ENCODE results near the gene NAALADL2.

Gene NAALADL2

DNA sequence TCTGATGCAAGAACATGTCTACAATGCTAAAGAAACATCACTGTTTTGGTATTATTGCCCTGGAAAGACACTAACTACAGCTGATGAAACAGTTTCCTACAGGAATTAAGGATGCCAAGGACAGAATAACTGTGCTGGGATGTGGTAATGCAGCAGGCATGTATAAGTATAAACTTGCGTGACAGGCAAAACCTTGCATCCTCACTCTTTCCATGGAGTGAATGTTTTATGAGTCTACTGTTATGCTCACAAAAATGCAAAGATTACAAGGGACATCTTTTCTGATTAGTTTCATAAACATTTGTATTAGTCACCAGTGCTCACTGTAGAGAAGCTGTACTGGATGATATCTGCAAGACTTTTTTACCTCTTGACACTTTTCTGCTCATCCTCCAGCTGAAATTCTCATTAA is 143.6 kb downstream of the NAALADL2 start:
- H3K4me3 ChIP-seq (ENCODE audit: low read depth, low read length), result no peak overlapping the region
- TF ChIP-seq, protein P1, sequence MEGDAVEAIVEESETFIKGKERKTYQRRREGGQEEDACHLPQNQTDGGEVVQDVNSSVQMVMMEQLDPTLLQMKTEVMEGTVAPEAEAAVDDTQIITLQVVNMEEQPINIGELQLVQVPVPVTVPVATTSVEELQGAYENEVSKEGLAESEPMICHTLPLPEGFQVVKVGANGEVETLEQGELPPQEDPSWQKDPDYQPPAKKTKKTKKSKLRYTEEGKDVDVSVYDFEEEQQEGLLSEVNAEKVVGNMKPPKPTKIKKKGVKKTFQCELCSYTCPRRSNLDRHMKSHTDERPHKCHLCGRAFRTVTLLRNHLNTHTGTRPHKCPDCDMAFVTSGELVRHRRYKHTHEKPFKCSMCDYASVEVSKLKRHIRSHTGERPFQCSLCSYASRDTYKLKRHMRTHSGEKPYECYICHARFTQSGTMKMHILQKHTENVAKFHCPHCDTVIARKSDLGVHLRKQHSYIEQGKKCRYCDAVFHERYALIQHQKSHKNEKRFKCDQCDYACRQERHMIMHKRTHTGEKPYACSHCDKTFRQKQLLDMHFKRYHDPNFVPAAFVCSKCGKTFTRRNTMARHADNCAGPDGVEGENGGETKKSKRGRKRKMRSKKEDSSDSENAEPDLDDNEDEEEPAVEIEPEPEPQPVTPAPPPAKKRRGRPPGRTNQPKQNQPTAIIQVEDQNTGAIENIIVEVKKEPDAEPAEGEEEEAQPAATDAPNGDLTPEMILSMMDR (IDR thresholded peaks at IDR 0.05; ENCODE audit: low read depth, low read length), result no peak
- H3K9me3 ChIP-seq, result no peaks in the 10 kb centered on the region; the same call in 1 of the 2 replicates
- DNase-seq, result no peak
- no peaks in the 10 kb centered on the region for H3K4me1 ChIP-seq
- H3K36me3 ChIP-seq, result no peaks in the 10 kb centered on the region
- no peaks in the 10 kb centered on the region for H3K27me3 ChIP-seq

DNA sequence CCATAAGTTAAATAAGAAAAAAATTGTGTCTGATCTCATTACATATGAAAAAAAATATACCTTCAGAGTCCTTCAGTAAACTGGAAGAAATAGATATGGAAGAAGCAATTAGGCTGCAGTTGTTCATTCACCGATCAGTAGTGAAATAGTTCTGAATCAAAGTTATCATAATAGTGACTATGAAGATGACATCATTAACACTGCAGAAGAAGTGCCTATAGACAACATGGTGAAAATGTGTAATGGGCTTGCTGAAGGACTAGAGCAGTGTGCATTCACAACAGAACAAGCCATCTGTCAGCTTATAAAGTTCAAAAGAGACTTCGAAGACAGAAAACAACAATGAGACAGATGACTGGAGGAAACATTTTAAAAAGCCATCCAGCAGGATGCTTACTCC is 144.5 kb downstream of the NAALADL2 start:
- DNase-seq, result no peak
- Histone ChIP-seq H3K4me3 (ENCODE audit: low read depth, low read length) (no peak overlapping the region), H3K4me1 (no peaks in the 10 kb centered on the region), H3K36me3 (no peaks in the 10 kb centered on the region), H3K9me3 (no peaks in the 10 kb centered on the region; the same call in 1 of the 2 replicates), H3K27me3 (no peaks in the 10 kb centered on the region)
- TF ChIP-seq, protein P1 (IDR thresholded peaks at IDR 0.05; ENCODE audit: low read depth, low read length), result no peak

GRCh38 chr3:175005193-175005592 is 146.1 kb downstream of the NAALADL2 start:
- Histone ChIP-seq H3K4me3 (ENCODE audit: low read depth, low read length) (no peak overlapping the region), H3K27me3 (no peaks in the 10 kb centered on the region), H3K9me3 (no peaks in the 10 kb centered on the region; the same call in 1 of the 2 replicates), H3K36me3 (no peaks in the 10 kb centered on the region), H3K4me1 (no peaks in the 10 kb centered on the region)
- TF ChIP-seq, protein P1 (IDR thresholded peaks at IDR 0.05; ENCODE audit: low read depth, low read length), result no peak
- no peak for DNase-seq

DNA sequence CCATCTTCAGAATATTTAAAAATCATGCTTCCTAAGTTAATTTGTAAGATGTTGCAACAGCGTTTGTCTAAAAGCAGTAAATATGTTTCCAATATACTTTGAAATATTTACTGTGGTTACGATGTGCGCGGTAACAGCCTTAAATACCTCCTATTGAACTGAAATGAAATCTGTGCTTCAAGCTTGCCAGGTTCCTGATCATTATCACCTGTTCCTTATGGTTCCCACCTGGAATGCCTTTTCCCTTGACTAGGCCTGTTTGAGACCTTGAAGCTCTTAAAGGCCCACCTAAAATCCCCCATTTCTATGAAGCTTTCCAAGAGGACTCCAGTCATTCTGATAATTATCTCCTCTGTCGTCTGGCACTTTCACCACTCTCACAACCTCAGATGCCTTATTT is 146.7 kb downstream of the NAALADL2 start:
- H3K4me3 ChIP-seq (ENCODE audit: low read depth, low read length), result no peak overlapping the region
- TF ChIP-seq, protein P1 (IDR thresholded peaks at IDR 0.05; ENCODE audit: low read depth, low read length), result no peak
- no peaks in the 10 kb centered on the region for H3K4me1 ChIP-seq
- DNase-seq, result no peak
- no peaks in the 10 kb centered on the region for H3K27me3 ChIP-seq
- H3K36me3 ChIP-seq, result no peaks in the 10 kb centered on the region
- H3K9me3 ChIP-seq, result no peaks in the 10 kb centered on the region; the same call in 1 of the 2 replicates

GRCh38 chr3:175007306-175007705 is 148.2 kb downstream of the NAALADL2 start:
- Histone ChIP-seq H3K4me3 (ENCODE audit: low read depth, low read length) (no peak overlapping the region), H3K36me3 (no peaks in the 10 kb centered on the region), H3K27me3 (no peaks in the 10 kb centered on the region), H3K9me3 (no peaks in the 10 kb centered on the region; the same call in 1 of the 2 replicates), H3K4me1 (no peaks in the 10 kb centered on the region)
- no peak for DNase-seq
- TF ChIP-seq, protein P1 (IDR thresholded peaks at IDR 0.05; ENCODE audit: low read depth, low read length), result no peak

GRCh38 chr3:175009295-175009694 is 150.2 kb downstream of the NAALADL2 start:
- no peaks in the 10 kb centered on the region for H3K4me1 ChIP-seq
- no peaks in the 10 kb centered on the region for H3K36me3 ChIP-seq
- H3K9me3 ChIP-seq, result no peaks in the 10 kb centered on the region; the same call in 1 of the 2 replicates
- no peaks in the 10 kb centered on the region for H3K27me3 ChIP-seq
- no peak for DNase-seq
- H3K4me3 ChIP-seq (ENCODE audit: low read depth, low read length), result no peak overlapping the region
- TF ChIP-seq, protein P1 (IDR thresholded peaks at IDR 0.05; ENCODE audit: low read depth, low read length), result no peak
